ENCODE results near the gene PPM1L. TPM values are rescaled to one million over a fixed set of nuclear protein-coding genes. Genes with fewer than 3 reads are reported as not detected.

PPM1L gene
- polyA plus RNA-seq, 1 donor (not counting 4 experiments of a cell fraction or from before 2014, with no cell fraction given): 0.58 TPM

GRCh38 chr3:160831401-160831800 is 75.4 kb downstream of the PPM1L start:
- dilution Hi-C loops (cut with MboI; ENCODE audit: extremely low pct_ligation_motif_present, low sequenced_read_pairs): no loop called here
- no peaks in the 10 kb centered on the region for H3K36me3 ChIP-seq (ENCODE audit: control insufficient read depth in 2 of 2, extremely low read depth in 1 of 2, insufficient read depth in 2 of 2, low read length in 2 of 2)
- DNase-seq (ENCODE audit: low read depth, low spot score): no peak
- H3K4me1 ChIP-seq (ENCODE audit: control insufficient read depth, extremely low read depth, insufficient read depth, low read length): no peaks in the 10 kb centered on the region
- FAIRE-seq: no peak
- no peak overlapping the region for H3K27ac ChIP-seq (ENCODE audit: control insufficient read depth, insufficient read depth, low read length)
- H3K9ac ChIP-seq (ENCODE audit: control insufficient read depth, extremely low read depth, insufficient read depth, low read length): no peak overlapping the region
- H3K9me1 ChIP-seq (ENCODE audit: control insufficient read depth, extremely low read depth, insufficient read depth, low read length): no peaks in the 10 kb centered on the region
- no peaks in the 10 kb centered on the region for H3K9me3 ChIP-seq (ENCODE audit: control insufficient read depth, low read depth, low read length)
- no peak for TF ChIP-seq EZH2 (IDR thresholded peaks at IDR 0.05; ENCODE audit: low read length)
- no peak for TF ChIP-seq CTCF (optimal IDR thresholded peaks at IDR 0.05 in 1 of 3, IDR thresholded peaks at IDR 0.05 in 1 of 3, conservative IDR thresholded peaks at IDR 0.05 in 1 of 3; ENCODE audit: extremely low read depth in 1 of 3, insufficient read depth in 2 of 3, low read length in 3 of 3)
- no peaks in the 10 kb centered on the region for H3K27me3 ChIP-seq (ENCODE audit: control insufficient read depth, extremely low read depth, insufficient read depth, low read length)
- H4K20me1 ChIP-seq (ENCODE audit: control insufficient read depth, extremely low read depth, insufficient read depth, low read length): no peaks in the 10 kb centered on the region
- no peak overlapping the region for H3K4me2 ChIP-seq (ENCODE audit: control insufficient read depth, extremely low read depth, insufficient read depth, low read depth, low read length)
- no peaks in the 10 kb centered on the region for H3K79me2 ChIP-seq (ENCODE audit: control insufficient read depth, insufficient read depth, low read length)
- H2AFZ ChIP-seq (ENCODE audit: control insufficient read depth, low read length): no peak overlapping the region
- no peak overlapping the region for H3K4me3 ChIP-seq (ENCODE audit: control insufficient read depth in 2 of 3, extremely low read depth in 1 of 3, insufficient read depth in 2 of 3, low read depth in 1 of 3, low read length in 3 of 3)

- Histone ChIP-seq H3K27ac (ENCODE audit: control insufficient read depth, insufficient read depth, low read length) (no peak overlapping the region), H2AFZ (ENCODE audit: control insufficient read depth, low read length) (no peak overlapping the region), H3K79me2 (ENCODE audit: control insufficient read depth, insufficient read depth, low read length) (no peaks in the 10 kb centered on the region), H3K27me3 (ENCODE audit: control insufficient read depth, extremely low read depth, insufficient read depth, low read length) (no peaks in the 10 kb centered on the region), H3K9me1 (ENCODE audit: control insufficient read depth, extremely low read depth, insufficient read depth, low read length) (no peaks in the 10 kb centered on the region), H3K4me1 (ENCODE audit: control insufficient read depth, extremely low read depth, insufficient read depth, low read length) (no peaks in the 10 kb centered on the region), H3K4me3 (ENCODE audit: control insufficient read depth in 2 of 3, extremely low read depth in 1 of 3, insufficient read depth in 2 of 3, low read depth in 1 of 3, low read length in 3 of 3) (no peak overlapping the region), H4K20me1 (ENCODE audit: control insufficient read depth, extremely low read depth, insufficient read depth, low read length) (no peaks in the 10 kb centered on the region), H3K9me3 (ENCODE audit: control insufficient read depth, low read depth, low read length) (no peaks in the 10 kb centered on the region), H3K4me2 (ENCODE audit: control insufficient read depth, extremely low read depth, insufficient read depth, low read depth, low read length) (no peak overlapping the region), H3K36me3 (ENCODE audit: control insufficient read depth in 2 of 2, extremely low read depth in 1 of 2, insufficient read depth in 2 of 2, low read length in 2 of 2) (no peaks in the 10 kb centered on the region), H3K9ac (ENCODE audit: control insufficient read depth, extremely low read depth, insufficient read depth, low read length) (no peak overlapping the region)
- TF ChIP-seq EZH2 (IDR thresholded peaks at IDR 0.05; ENCODE audit: low read length) (no peak), CTCF (optimal IDR thresholded peaks at IDR 0.05 in 1 of 3, IDR thresholded peaks at IDR 0.05 in 1 of 3, conservative IDR thresholded peaks at IDR 0.05 in 1 of 3; ENCODE audit: extremely low read depth in 1 of 3, insufficient read depth in 2 of 3, low read length in 3 of 3) (no peak)
- FAIRE-seq: no peak
- dilution Hi-C loops (cut with MboI; ENCODE audit: extremely low pct_ligation_motif_present, low sequenced_read_pairs): no loop called here
- DNase-seq (ENCODE audit: low read depth, low spot score): no peak
Measured at GRCh38 chr3:160837394-160837980, 81.5 kb downstream of the PPM1L start.

Data from keratinocyte (primary cell).